Endothelial cell of umbilical vein (primary cell): ENCODE data around the gene PFKL. TPM values are rescaled to one million over a fixed set of nuclear protein-coding genes. Genes with fewer than 3 reads are reported as not detected.
A peak's percentile ranks its signal among the peaks of the same experiment; 100 is the strongest.
"Not testable (repeated sequence)": the region's sequence is repeated elsewhere in the genome, so short reads cannot be mapped to it uniquely, and the experiment has no call there.

Source experiments
- BruUV-seq: library from RNA; stranded (reverse); fragments of 400-500 nt; replicated peaks from 2 replicates; lab custom pipeline; 2021; lab: Mats Ljungman, UMichigan
- CTCF ChIA-PET: fragments of 300-600, 350-600 bp; sonication (Branson Sonifier 250); formaldehyde crosslinking; loops from one replicate; lab custom pipeline; 2021; ENCODE audit warnings: antibody characterized with exemption, inconsistent platforms; lab: Charles Lee
- POLR2A ChIA-PET: fragments of 300-600, 350-600 bp; sonication (Branson Sonifier 250); formaldehyde crosslinking; loops from one replicate; lab custom pipeline; 2021; ENCODE audit warnings: antibody characterized with exemption, inconsistent platforms; lab: Charles Lee
- DNase-seq: peaks from one replicate; pipeline ENCODE4 v3.0.0-alpha.2; 2011; ENCODE audit warnings: low read depth, low spot score
- FAIRE-seq: peaks from 2 replicates; lab custom pipeline; 2011; peaks lifted over from hg19 to GRCh38; lab: Jason Lieb, UNC
- H2AFZ ChIP-seq: 2 replicates; pipeline ENCODE4 v1.6.0; 2012; ENCODE audit warnings: low read depth, low read length, control low read depth, inconsistent platforms
- H3K27ac ChIP-seq: 2 replicates; pipeline ENCODE4 v1.5.1; 2011; ENCODE audit warnings: low read depth, mild to moderate bottlenecking, control low read depth, low read length, moderate library complexity; ENCODE audit not compliant: insufficient read depth
- H3K27me3 ChIP-seq, 2 experiments: 2 replicates each; pipeline versions ENCODE4 v1.6.0 to v1.6.1; 2011; ENCODE audit warnings: low read length in 2 of 2, mixed read lengths in 1 of 2; ENCODE audit not compliant: control insufficient read depth in 2 of 2, insufficient read depth in 2 of 2
- H3K36me3 ChIP-seq, 2 experiments: 2 replicates in 1 of 2; 3 replicates in 1 of 2; pipeline ENCODE4 v1.5.1; 2011; ENCODE audit warnings: low read length in 2 of 2, mild to moderate bottlenecking in 1 of 2, moderate library complexity in 1 of 2; ENCODE audit not compliant: control insufficient read depth in 2 of 2, insufficient read depth in 2 of 2; ENCODE audit errors: extremely low read depth in 1 of 2
- H3K4me1 ChIP-seq: 3 replicates; pipeline ENCODE4 v1.5.1; 2011; ENCODE audit warnings: mild to moderate bottlenecking, low read length; ENCODE audit not compliant: control insufficient read depth, insufficient read depth; ENCODE audit errors: extremely low read depth
- H3K4me2 ChIP-seq: 2 replicates; pipeline ENCODE4 v1.6.1; 2011; ENCODE audit warnings: low read length, control low read depth, mixed read lengths; ENCODE audit not compliant: insufficient read depth
- H3K4me3 ChIP-seq, 3 experiments: fragments of 200-600 bp in 1 of 3; sonication (generic), shearing (Covaris generic) in 1 of 3; replicated peaks in 1 of 3; 2 replicates each; pipeline ENCODE4 v1.5.1; 2011 to 2016; ENCODE audit warnings: control low read depth in 3 of 3, low read length in 3 of 3, mild to moderate bottlenecking in 2 of 3, inconsistent platforms in 1 of 3, low read depth in 1 of 3, moderate library complexity in 1 of 3; ENCODE audit not compliant: insufficient read depth in 1 of 3
- H3K79me2 ChIP-seq: 2 replicates; pipeline ENCODE4 v1.6.0; 2012; ENCODE audit warnings: low read length, inconsistent platforms; ENCODE audit not compliant: control insufficient read depth, insufficient read depth
- H3K9ac ChIP-seq: replicated peaks from 2 replicates; pipeline ENCODE3; 2011; ENCODE audit warnings: low read length, control low read depth; ENCODE audit not compliant: insufficient read depth; ENCODE audit errors: extremely low read depth
- H3K9me1 ChIP-seq: replicated peaks from 3 replicates; pipeline ENCODE4 v1.6.0; 2011; ENCODE audit warnings: mild to moderate bottlenecking, low read length; ENCODE audit not compliant: control insufficient read depth, insufficient read depth; ENCODE audit errors: extremely low read depth
- H3K9me3 ChIP-seq: replicated peaks from 2 replicates; pipeline ENCODE4 v1.5.1; 2012; ENCODE audit warnings: low read length, inconsistent platforms; ENCODE audit not compliant: control insufficient read depth, insufficient read depth
- H4K20me1 ChIP-seq: replicated peaks from 2 replicates; pipeline ENCODE3; 2011; ENCODE audit warnings: mild to moderate bottlenecking, low read length; ENCODE audit not compliant: control insufficient read depth, insufficient read depth; ENCODE audit errors: extremely low read depth
- EZH2 ChIP-seq: IDR thresholded peaks from 2 replicates; pipeline ENCODE4 v1.6.1; 2012; ENCODE audit warnings: borderline replicate concordance, low read depth, mild to moderate bottlenecking, moderate library complexity, low read length, inconsistent platforms; ENCODE audit not compliant: severe bottlenecking
- FOS ChIP-seq: IDR thresholded peaks from 2 replicates; pipeline ENCODE4 v1.6.1; 2011; ENCODE audit warnings: mild to moderate bottlenecking, low read length, moderate library complexity, borderline replicate concordance; ENCODE audit not compliant: insufficient read depth
- GATA2 ChIP-seq: IDR thresholded peaks from 2 replicates; pipeline ENCODE4 v1.7.0; 2011; ENCODE audit warnings: low read depth, mild to moderate bottlenecking, moderate library complexity, mixed read lengths, low read length; ENCODE audit not compliant: insufficient read length, insufficient read depth
- JUN ChIP-seq: IDR thresholded peaks from 2 replicates; pipeline ENCODE4 v1.6.1; 2011; ENCODE audit warnings: borderline replicate concordance, low read depth; ENCODE audit not compliant: insufficient read length, insufficient read depth
- MAX ChIP-seq: IDR thresholded peaks from 2 replicates; pipeline ENCODE4 v1.6.1; 2011; ENCODE audit not compliant: insufficient read depth, insufficient read length
- MYC ChIP-seq: IDR thresholded peaks from one replicate; pipeline ENCODE4 v1.6.1; 2011; ENCODE audit warnings: mild to moderate bottlenecking, low read depth, low read length
- POLR2A ChIP-seq: IDR thresholded peaks from 2 replicates; pipeline ENCODE4 v1.6.1; 2012; ENCODE audit warnings: low read depth, mild to moderate bottlenecking, control low read depth, low read length
- POLR2AphosphoS5 ChIP-seq: IDR thresholded peaks from 2 replicates; pipeline ENCODE4 v1.6.1; 2012; ENCODE audit warnings: low read depth, mild to moderate bottlenecking, control low read depth, low read length, moderate library complexity; ENCODE audit not compliant: insufficient read depth
- dilution Hi-C: fragments of 300-500 bp; cut with MboI; formaldehyde crosslinking; loops from one replicate; pipeline ENCODE4 v1.15.0; 2019; ENCODE audit warnings: low sequenced_read_pairs; ENCODE audit not compliant: extremely low pct_ligation_motif_present
- intact Hi-C: fragments of 100-400 bp; cut with micrococcal nuclease; formaldehyde crosslinking; loops from one replicate; pipeline ENCODE4 v1.10.0; 2022
- polyA plus RNA-seq, 4 experiments: library from polyadenylated mRNA; depleted of rRNA in 3 of 4; stranded (reverse) in 3 of 4; unstranded in 1 of 4; fragments of >200 nt; gene quantifications; 2 replicates each; pipeline versions ENCODE4 v1.2.1 to v1.2.3, GENCODE V29; 2011 to 2012; ENCODE audit warnings: missing spikeins in 1 of 4
- total RNA-seq: library from RNA; stranded (reverse); gene quantifications from 2 replicates; pipeline ENCODE4 v1.2.3, GENCODE V29; 2021
- TF ChIP-seq, protein P1 (sequence below), 2 donors: IDR thresholded peaks; 1 replicate in 1 of 2; 2 replicates in 1 of 2; pipeline ENCODE4 v1.5.1; 2011; ENCODE audit warnings: low read length in 2 of 2, mild to moderate bottlenecking in 2 of 2, moderate library complexity in 2 of 2, control low read depth in 1 of 2, inconsistent platforms in 1 of 2, low read depth in 1 of 2; ENCODE audit not compliant: insufficient read depth in 1 of 2; ENCODE audit errors: extremely low read depth in 1 of 2

PFKL gene
- total and polyA plus RNA-seq, 2 donors (not counting 3 experiments of a cell fraction or from before 2014, with no cell fraction given), result 137 to 154 TPM

DNA sequence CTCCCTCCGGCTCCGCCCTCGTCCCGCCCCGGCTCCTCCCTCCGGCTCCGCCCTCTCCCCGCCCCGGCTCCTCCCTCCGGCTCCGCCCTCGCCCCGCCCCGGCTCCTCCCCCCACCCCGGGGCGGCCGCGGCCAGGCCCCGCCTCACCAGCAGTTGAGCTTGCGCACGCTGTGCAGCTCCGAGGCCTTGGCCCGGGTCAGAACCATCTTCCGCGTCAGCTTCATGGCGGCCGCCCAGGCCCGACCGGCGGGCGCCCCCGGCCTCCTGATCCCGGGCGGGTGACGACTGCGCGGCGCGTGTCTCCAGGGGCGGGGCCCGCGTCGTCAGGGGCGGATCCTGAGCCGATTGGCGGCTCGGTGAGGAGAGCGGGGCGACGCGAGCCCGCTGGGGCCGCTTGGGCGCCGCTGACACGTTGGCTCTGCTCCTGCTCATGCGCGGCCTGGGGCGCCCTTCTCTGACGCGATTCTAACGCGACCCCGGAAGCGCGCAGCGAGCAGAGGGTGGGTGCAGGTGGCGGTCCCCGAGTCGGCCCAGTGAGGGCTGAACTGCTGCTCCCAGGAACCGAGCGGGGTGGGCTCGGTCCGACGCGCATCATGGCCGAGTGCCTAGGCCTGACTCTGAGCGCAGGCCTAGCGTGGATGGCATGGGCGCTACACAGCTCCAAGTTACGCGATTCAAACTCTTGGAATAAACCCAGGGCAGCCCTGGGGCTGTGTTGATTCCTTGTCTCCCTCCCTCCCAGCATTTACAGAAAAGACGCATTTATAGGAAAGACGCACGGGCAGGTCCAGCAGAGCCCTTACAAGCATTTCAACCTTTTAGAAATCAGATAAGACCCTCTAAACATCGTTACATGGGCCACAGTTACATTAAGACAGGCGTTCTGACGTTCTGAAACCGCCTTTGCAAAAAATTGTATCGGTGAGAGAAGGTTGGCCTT is 39.4 kb downstream of the PFKL start, which contains the start of gene CFAP410:
Gene CFAP410, minus strand, starts transcription at position 420 of the 940 bp plus-strand sequence. Its CDS starts 196 bp downstream, at position 224.
- DNase-seq (peak; percentile 96), FAIRE-seq (peak; percentile 96)
- dilution Hi-C loops (no loop called here), intact Hi-C loops (loop anchor here (1.0 kb wide), 1 partner anchor 140 kb away; no protein-coding TSS in a partner anchor)
- H3K27ac ChIP-seq, result peak within 1 kb of the TSS; percentile 92
- H3K4me2 ChIP-seq, result peak within 1 kb of the TSS; percentile 99
- peak within 1 kb of the TSS; percentile 63 to 87 (median 82) for H3K4me3 ChIP-seq
- H3K27me3 ChIP-seq, result no peaks in the 10 kb centered on the region
- CTCF ChIA-PET, result interaction anchor here (0.9 to 2.5 kb wide), 5 partner anchors 16 to 454 kb away, joined by 3 to 7 read pairs (median 4); no protein-coding TSS in a partner anchor
- no peaks in the 10 kb centered on the region for H3K9me1 ChIP-seq
- no peaks in the 10 kb centered on the region for H3K9me3 ChIP-seq
- POLR2A ChIA-PET, result no interaction called here
- no peaks in the 10 kb centered on the region for H3K36me3 ChIP-seq
- H2AFZ ChIP-seq, result peak within 1 kb of the TSS; percentile 93
- no peak for TF ChIP-seq GATA2
- TF ChIP-seq FOS, result no peak
- TF ChIP-seq EZH2, result no peak
- no peak for TF ChIP-seq JUN
- TF ChIP-seq, protein P1, sequence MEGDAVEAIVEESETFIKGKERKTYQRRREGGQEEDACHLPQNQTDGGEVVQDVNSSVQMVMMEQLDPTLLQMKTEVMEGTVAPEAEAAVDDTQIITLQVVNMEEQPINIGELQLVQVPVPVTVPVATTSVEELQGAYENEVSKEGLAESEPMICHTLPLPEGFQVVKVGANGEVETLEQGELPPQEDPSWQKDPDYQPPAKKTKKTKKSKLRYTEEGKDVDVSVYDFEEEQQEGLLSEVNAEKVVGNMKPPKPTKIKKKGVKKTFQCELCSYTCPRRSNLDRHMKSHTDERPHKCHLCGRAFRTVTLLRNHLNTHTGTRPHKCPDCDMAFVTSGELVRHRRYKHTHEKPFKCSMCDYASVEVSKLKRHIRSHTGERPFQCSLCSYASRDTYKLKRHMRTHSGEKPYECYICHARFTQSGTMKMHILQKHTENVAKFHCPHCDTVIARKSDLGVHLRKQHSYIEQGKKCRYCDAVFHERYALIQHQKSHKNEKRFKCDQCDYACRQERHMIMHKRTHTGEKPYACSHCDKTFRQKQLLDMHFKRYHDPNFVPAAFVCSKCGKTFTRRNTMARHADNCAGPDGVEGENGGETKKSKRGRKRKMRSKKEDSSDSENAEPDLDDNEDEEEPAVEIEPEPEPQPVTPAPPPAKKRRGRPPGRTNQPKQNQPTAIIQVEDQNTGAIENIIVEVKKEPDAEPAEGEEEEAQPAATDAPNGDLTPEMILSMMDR (IDR thresholded peaks at IDR 0.05; ENCODE audit: extremely low read depth in 1 of 2, insufficient read depth in 1 of 2, low read depth in 1 of 2, low read length in 2 of 2), result no peak
- TF ChIP-seq MYC, result no peak
- TF ChIP-seq POLR2A, result peak; percentile 82
- TF ChIP-seq POLR2AphosphoS5, result peak; percentile 89
- TF ChIP-seq MAX, result no peak
- peaks cover 14% of the 10 kb centered on the region for H3K4me1 ChIP-seq
- TSS peak; percentile 88 for BruUV-seq
- H3K9ac ChIP-seq, result peak within 1 kb of the TSS; percentile 94
- H4K20me1 ChIP-seq, result no peaks in the 10 kb centered on the region
- no peaks in the 10 kb centered on the region for H3K79me2 ChIP-seq

DNA sequence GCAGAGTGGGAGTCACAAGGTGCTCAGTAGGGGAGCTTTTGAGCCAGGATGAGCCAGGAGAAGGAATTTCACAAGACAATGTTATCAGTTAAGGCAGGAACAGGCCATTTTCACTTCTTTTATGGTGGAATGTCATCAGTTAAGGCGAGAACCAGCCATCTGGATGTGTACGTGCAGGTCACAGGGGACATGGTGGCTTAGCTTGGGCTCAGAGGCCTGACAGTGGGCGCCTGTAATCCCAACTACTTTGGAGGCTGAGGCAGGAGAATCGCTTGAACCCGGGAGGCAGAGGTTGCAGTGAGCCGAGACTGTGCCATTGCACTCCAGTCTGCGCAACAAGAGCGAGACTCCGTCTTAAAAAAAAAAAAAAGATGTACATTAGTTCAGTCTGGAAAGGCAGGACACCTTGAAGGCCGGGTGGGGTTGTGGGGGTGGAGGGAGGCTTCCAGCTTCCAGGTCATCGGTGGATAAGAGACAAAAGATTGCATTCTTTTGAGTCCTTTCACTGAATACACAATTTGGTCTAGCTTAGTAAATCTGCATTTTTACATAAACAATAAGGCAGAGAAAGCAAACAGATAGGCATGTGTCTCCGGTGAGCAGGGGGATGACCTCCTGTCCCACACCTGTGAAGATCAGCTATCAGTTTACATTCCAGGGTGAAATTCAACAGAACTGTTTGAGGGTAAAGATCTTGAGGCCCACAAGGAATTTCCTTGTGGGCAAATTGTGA is 42.0 kb downstream of the PFKL start:
- H3K9me1 ChIP-seq, dilution Hi-C loops, BruUV-seq, H3K9me3 ChIP-seq, CTCF ChIA-PET, H4K20me1 ChIP-seq, DNase-seq, H3K79me2 ChIP-seq, H3K36me3 ChIP-seq, FAIRE-seq, H3K27me3 ChIP-seq, H3K4me2 ChIP-seq, H3K27ac ChIP-seq, H2AFZ ChIP-seq, H3K9ac ChIP-seq, POLR2A ChIA-PET, H3K4me3 ChIP-seq: not testable (repeated sequence)
- peaks cover 14% of the 10 kb centered on the region for H3K4me1 ChIP-seq
- intact Hi-C loops, result loop anchor here (10.0 kb wide), 1 partner anchor 113 kb away; the partner anchor contains the start of gene LRRC3
